Measurements from ENCODE around the gene IGF2BP2. TPM values are rescaled to one million over a fixed set of nuclear protein-coding genes. Genes with fewer than 3 reads are reported as not detected.

IGF2BP2 gene
- total RNA-seq, 1 experiment from 2014 or later = 75.9 TPM

- POLR2A ChIA-PET = interaction anchor here (0.6 kb wide), 1 partner anchor 20 kb away, joined by 4 read pairs; no protein-coding TSS in a partner anchor
- CTCF ChIA-PET = interaction anchor here (0.6 kb wide), 1 partner anchor 91 kb away, joined by 3 read pairs; no protein-coding TSS in a partner anchor
- peak overlapping the region; percentile 31 for H3K27ac Mint-ChIP-seq (ENCODE audit: unreplicated experiment)
- peak; percentile 71 to 74 for DNase-seq
- H3K27me3 ChIP-seq (replicated peaks; ENCODE audit: control insufficient read depth, insufficient read depth, low read length) = no peaks in the 10 kb centered on the region
- no peaks in the 10 kb centered on the region for H3K9me3 ChIP-seq
- intact Hi-C loops (cut with micrococcal nuclease; ENCODE audit: unreplicated experiment) = loop anchor here (5.0 to 10.0 kb wide), 2 partner anchors 109 to 164 kb away; partner anchors contain the start of gene TRA2B
- BruUV-seq (replicated peaks) = no TSS peak
- H3K4me3 ChIP-seq (ENCODE audit: low read depth, low read length) = peak overlapping the region; percentile 94
- peak overlapping the region; percentile 85 for H3K4me3 Mint-ChIP-seq (ENCODE audit: unreplicated experiment)
- H3K9me3 Mint-ChIP-seq (ENCODE audit: unreplicated experiment) = peaks cover 14% of the 10 kb centered on the region
- TF ChIP-seq CTCF (IDR thresholded peaks at IDR 0.05; ENCODE audit: insufficient read depth in 1 of 2, low read depth in 1 of 2, low read length in 1 of 2, severe bottlenecking in 1 of 2, unreplicated experiment in 1 of 2) = no peak
- no peaks in the 10 kb centered on the region; the same call in 1 of the 2 replicates for H3K36me3 ChIP-seq (ENCODE audit: control insufficient read depth, insufficient read depth, low read length)
- peaks cover 57% of the 10 kb centered on the region for H3K36me3 Mint-ChIP-seq (ENCODE audit: insufficient read depth, unreplicated experiment)
- peaks cover 13% of the 10 kb centered on the region for H3K4me1 ChIP-seq
- H3K27me3 Mint-ChIP-seq (ENCODE audit: insufficient read depth, unreplicated experiment) = no peaks in the 10 kb centered on the region
- peaks cover 25% of the 10 kb centered on the region for H3K4me1 Mint-ChIP-seq (ENCODE audit: low read depth, unreplicated experiment)
These were observed 1.0 kb upstream of the IGF2BP2 start for GRCh38 chr3:185825639-185826481.

DNA sequence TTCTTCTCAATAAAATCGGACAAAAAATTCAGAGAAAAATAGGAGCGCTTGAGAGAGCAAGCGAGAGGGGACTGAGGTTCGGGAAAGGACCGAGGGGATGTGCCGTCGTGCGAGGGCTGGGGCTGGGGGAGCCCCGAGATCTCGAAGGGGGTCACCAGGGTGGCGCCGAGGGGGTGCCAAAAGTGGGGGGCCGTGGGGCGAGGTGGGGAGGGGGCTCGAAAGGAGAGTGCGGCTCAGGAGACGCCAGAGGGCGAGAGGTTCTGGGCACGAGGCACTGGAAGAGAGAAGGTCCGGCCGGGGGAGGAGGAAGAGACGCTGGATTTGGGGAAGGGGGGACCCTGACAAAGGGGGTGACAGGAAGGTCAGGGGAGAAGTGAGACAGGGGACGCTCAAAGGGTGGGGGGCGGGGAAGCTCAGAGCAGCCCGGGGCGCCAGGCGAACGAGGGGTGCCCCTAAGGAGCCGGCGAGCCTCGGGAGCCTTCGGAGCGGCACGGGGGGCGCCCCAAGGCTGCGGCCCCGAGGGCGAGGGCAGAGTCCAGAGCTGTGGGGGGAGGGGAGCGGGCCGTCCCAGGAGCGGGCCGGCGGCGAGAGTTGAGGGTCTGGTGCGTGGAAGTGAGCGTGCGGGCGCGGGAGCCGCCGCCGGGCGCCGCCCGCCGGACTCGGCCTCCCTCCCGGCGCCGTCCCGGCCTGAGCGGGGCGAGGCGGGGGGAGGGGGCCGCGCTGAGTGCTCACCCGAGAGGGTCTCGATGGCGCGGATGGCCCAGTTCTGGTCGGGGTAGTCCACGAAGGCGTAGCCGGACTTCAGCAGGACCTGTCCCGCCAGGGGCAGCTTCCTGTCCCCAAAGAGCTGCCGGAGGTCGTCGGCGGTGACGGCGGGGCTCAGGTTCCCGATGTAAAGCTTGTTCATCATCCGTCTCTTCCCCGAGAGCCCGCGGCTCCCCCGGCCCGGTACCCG, 514 bp downstream of the IGF2BP2 start:
- H3K27me3 Mint-ChIP-seq (ENCODE audit: insufficient read depth, unreplicated experiment) = no peaks in the 10 kb centered on the region
- ChIA-PET POLR2A (interaction anchor here (0.5 to 0.7 kb wide), 2 partner anchors 13 to 68 kb away, joined by 3 to 4 read pairs; no protein-coding TSS in a partner anchor), CTCF (no interaction called here)
- peak; percentile 41 to 53 for DNase-seq
- Histone ChIP-seq H3K4me3 (ENCODE audit: low read depth, low read length) (peak overlapping the region; percentile 94), H3K9me3 (no peaks in the 10 kb centered on the region), H3K27me3 (replicated peaks; ENCODE audit: control insufficient read depth, insufficient read depth, low read length) (no peaks in the 10 kb centered on the region), H3K4me1 (peaks cover 25% of the 10 kb centered on the region), H3K36me3 (ENCODE audit: control insufficient read depth, insufficient read depth, low read length) (no peaks in the 10 kb centered on the region; the same call in 1 of the 2 replicates)
- peaks cover 15% of the 10 kb centered on the region for H3K4me1 Mint-ChIP-seq (ENCODE audit: low read depth, unreplicated experiment)
- H3K36me3 Mint-ChIP-seq (ENCODE audit: insufficient read depth, unreplicated experiment) = peaks cover 47% of the 10 kb centered on the region
- no TSS peak for BruUV-seq (replicated peaks)
- TF ChIP-seq CTCF (IDR thresholded peaks at IDR 0.05; ENCODE audit: insufficient read depth in 1 of 2, low read depth in 1 of 2, low read length in 1 of 2, severe bottlenecking in 1 of 2, unreplicated experiment in 1 of 2) = no peak
- H3K27ac Mint-ChIP-seq (ENCODE audit: unreplicated experiment) = peak overlapping the region; percentile 98
- H3K4me3 Mint-ChIP-seq (ENCODE audit: unreplicated experiment) = peak overlapping the region; percentile 85
- intact Hi-C loops (cut with micrococcal nuclease; ENCODE audit: unreplicated experiment) = loop anchor here (5.0 to 10.0 kb wide), 3 partner anchors 37 to 162 kb away; partner anchors contain the start of gene TRA2B
- H3K9me3 Mint-ChIP-seq (ENCODE audit: unreplicated experiment) = no peaks in the 10 kb centered on the region
